H4 (cell line): ENCODE measurements around the gene OTOP2. TPM values are rescaled to one million over a fixed set of nuclear protein-coding genes. Genes with fewer than 3 reads are reported as not detected.

Experiments used
- DNase-seq: peaks from one replicate; pipeline ENCODE4 v3.0.0-alpha.2; 2015; ENCODE audit warnings: low spot score
- total RNA-seq: library from RNA; depleted of rRNA; stranded (reverse); fragments of >200 nt; shearing (Covaris generic); gene quantifications from 2 replicates; pipeline ENCODE4 v1.2.3, GENCODE V29; 2014; rRNA removed

The OTOP2 gene
- total RNA-seq = not detected in 2 replicates

GRCh38 chr17:74924250-74924948 lies at the start of gene OTOP2:
TSS of gene OTOP2 (plus strand) at chr17:74924273. CDS start at chr17:74924633, 360 bp downstream.
- no peak for DNase-seq

- DNase-seq = no peak
Observed at GRCh38 chr17:74874615-74875037, 49.4 kb upstream of the OTOP2 start.

- no peak for DNase-seq
Observed at GRCh38 chr17:74875155-74875976, 48.7 kb upstream of the OTOP2 start.

GRCh38 chr17:74875977-74876593 lies 48.0 kb upstream of the OTOP2 start:
- DNase-seq = no peak

GRCh38 chr17:74877592-74878548 lies 46.2 kb upstream of the OTOP2 start:
- no peak for DNase-seq

GRCh38 chr17:74878658-74879057 lies 45.4 kb upstream of the OTOP2 start:
- no peak for DNase-seq

- no peak for DNase-seq
Observed at GRCh38 chr17:74879308-74879707, 44.8 kb upstream of the OTOP2 start.

- no peak for DNase-seq
Observed at GRCh38 chr17:74881073-74881472, 43.0 kb upstream of the OTOP2 start.

GRCh38 chr17:74882517-74883240 lies 41.4 kb upstream of the OTOP2 start:
- DNase-seq = no peak

GRCh38 chr17:74883241-74883745 lies 40.8 kb upstream of the OTOP2 start:
- no peak for DNase-seq

- DNase-seq = no peak
Observed at GRCh38 chr17:74888469-74888868, 35.6 kb upstream of the OTOP2 start.

- DNase-seq = no peak
Observed at GRCh38 chr17:74890554-74890953, 33.5 kb upstream of the OTOP2 start.

GRCh38 chr17:74892013-74892841 lies 31.8 kb upstream of the OTOP2 start:
- DNase-seq = no peak

- no peak for DNase-seq
Observed at GRCh38 chr17:74892974-74893911, 30.8 kb upstream of the OTOP2 start, which contains the start of gene FADS6. TSS of gene FADS6 (minus strand) at chr17:74893633. CDS start at chr17:74893595, 38 bp downstream.

GRCh38 chr17:74893936-74894671 lies 30.0 kb upstream of the OTOP2 start:
- DNase-seq = no peak

- DNase-seq = no peak
Observed at GRCh38 chr17:74898376-74898946, 25.6 kb upstream of the OTOP2 start.

- DNase-seq = no peak
Observed at GRCh38 chr17:74900208-74900607, 23.9 kb upstream of the OTOP2 start.
